Measurements from ENCODE around the gene WDR62.

WDR62 gene

GRCh38 chr19:36136964-36137686 is 82.4 kb downstream of the WDR62 start:
- peak overlapping the region; percentile 69 for H3K4me3 ChIP-seq (ENCODE audit: low read length)
- peak overlapping the region; percentile 79 for H2AFZ ChIP-seq (ENCODE audit: low read depth, low read length)
- TF ChIP-seq CTCF (IDR thresholded peaks at IDR 0.05; ENCODE audit: low read depth, low read length) (no peak), EZH2phosphoT487 (IDR thresholded peaks at IDR 0.05; ENCODE audit: low read depth) (no peak)
- H3K4me1 ChIP-seq (ENCODE audit: low read length) = peaks cover 26% of the 10 kb centered on the region
- peak overlapping the region; percentile 78 for H3K4me2 ChIP-seq (ENCODE audit: low read length)
- H3K36me3 ChIP-seq (replicated peaks; ENCODE audit: low read depth, low read length) = peaks cover 4% of the 10 kb centered on the region
- peak overlapping the region; percentile 40 for H3K27ac ChIP-seq (ENCODE audit: low read length)
- H4K20me1 ChIP-seq (ENCODE audit: insufficient read depth, low read length) = peaks cover 10% of the 10 kb centered on the region
- H3K79me2 ChIP-seq (ENCODE audit: low read length) = peaks cover 19% of the 10 kb centered on the region
- H3K27me3 ChIP-seq (ENCODE audit: low read depth, low read length) = no peaks in the 10 kb centered on the region
- H3K9me3 ChIP-seq (ENCODE audit: insufficient read depth, low read length) = no peaks in the 10 kb centered on the region
- peak overlapping the region; percentile 54 for H3K9ac ChIP-seq (ENCODE audit: low read length)

- TF ChIP-seq EZH2phosphoT487 (IDR thresholded peaks at IDR 0.05; ENCODE audit: low read depth) = no peak
- TF ChIP-seq CTCF (IDR thresholded peaks at IDR 0.05; ENCODE audit: low read depth, low read length) = no peak
- H2AFZ ChIP-seq (ENCODE audit: low read depth, low read length) = peak overlapping the region; percentile 64; the same call in 1 of the 2 replicates
- H3K9me3 ChIP-seq (ENCODE audit: insufficient read depth, low read length) = no peaks in the 10 kb centered on the region
- peaks cover 22% of the 10 kb centered on the region for H3K4me1 ChIP-seq (ENCODE audit: low read length)
- peaks cover 10% of the 10 kb centered on the region for H4K20me1 ChIP-seq (ENCODE audit: insufficient read depth, low read length)
- H3K4me2 ChIP-seq (ENCODE audit: low read length) = peak overlapping the region; percentile 75
- H3K36me3 ChIP-seq (replicated peaks; ENCODE audit: low read depth, low read length) = peaks cover 15% of the 10 kb centered on the region
- peaks cover 19% of the 10 kb centered on the region for H3K79me2 ChIP-seq (ENCODE audit: low read length)
- H3K27me3 ChIP-seq (ENCODE audit: low read depth, low read length) = no peaks in the 10 kb centered on the region
- peak overlapping the region; percentile 98 for H3K9ac ChIP-seq (ENCODE audit: low read length)
- H3K27ac ChIP-seq (ENCODE audit: low read length) = peak overlapping the region; percentile 71
- peak overlapping the region; percentile 94 for H3K4me3 ChIP-seq (ENCODE audit: low read length)
Observed at GRCh38 chr19:36139120-36139472, 84.4 kb downstream of the WDR62 start.

- Histone ChIP-seq H3K9me3 (ENCODE audit: insufficient read depth, low read length) (no peaks in the 10 kb centered on the region), H2AFZ (ENCODE audit: low read depth, low read length) (peak within 1 kb of the TSS; percentile 64; the same call in 1 of the 2 replicates), H3K27me3 (ENCODE audit: low read depth, low read length) (no peaks in the 10 kb centered on the region), H3K4me2 (ENCODE audit: low read length) (peak within 1 kb of the TSS; percentile 75), H3K4me1 (ENCODE audit: low read length) (peaks cover 22% of the 10 kb centered on the region), H4K20me1 (ENCODE audit: insufficient read depth, low read length) (peaks cover 10% of the 10 kb centered on the region), H3K79me2 (ENCODE audit: low read length) (peaks cover 19% of the 10 kb centered on the region), H3K4me3 (ENCODE audit: low read length) (peak within 1 kb of the TSS; percentile 94), H3K27ac (ENCODE audit: low read length) (peak within 1 kb of the TSS; percentile 88), H3K36me3 (replicated peaks; ENCODE audit: low read depth, low read length) (peaks cover 20% of the 10 kb centered on the region), H3K9ac (ENCODE audit: low read length) (peak within 1 kb of the TSS; percentile 98)
- peak; percentile 17; the same call in 1 of the 2 replicates for TF ChIP-seq CTCF (IDR thresholded peaks at IDR 0.05; ENCODE audit: low read depth, low read length)
- TF ChIP-seq EZH2phosphoT487 (IDR thresholded peaks at IDR 0.05; ENCODE audit: low read depth) = no peak
Observed at GRCh38 chr19:36139473-36140303, 85.0 kb downstream of the WDR62 start, which contains the start of gene CAPNS1. Gene CAPNS1 (plus strand): TSS chr19:36140066. CDS start chr19:36141012, 946 bp downstream.
